Trophoblast cell (in vitro differentiated cells and primary cell): Measurements from ENCODE around the gene MRAS.

Source experiments
- DNase-seq, 2 donors: peaks; one replicate each; pipeline ENCODE4 v3.0.0-alpha.2; 2016
- H2AFZ ChIP-seq: 2 replicates; pipeline ENCODE4 v1.6.1; 2013; ENCODE audit warnings: low read length, moderate library complexity, mild to moderate bottlenecking; ENCODE audit not compliant: insufficient read depth, poor library complexity
- H2AK5ac ChIP-seq: 2 replicates; pipeline ENCODE4 v1.6.1; 2013; ENCODE audit warnings: mild to moderate bottlenecking, low read length
- H2BK120ac ChIP-seq: 2 replicates; pipeline ENCODE4 v1.6.1; 2013; ENCODE audit warnings: low read length, mild to moderate bottlenecking, moderate library complexity; ENCODE audit not compliant: insufficient read depth, poor library complexity
- H2BK12ac ChIP-seq: 2 replicates; pipeline ENCODE4 v1.6.1; 2013; ENCODE audit warnings: mild to moderate bottlenecking, low read length, moderate library complexity
- H2BK5ac ChIP-seq: 2 replicates; pipeline ENCODE4 v1.6.1; 2013; ENCODE audit warnings: low read length, low read depth, moderate library complexity, mild to moderate bottlenecking; ENCODE audit not compliant: poor library complexity
- H3K14ac ChIP-seq: 2 replicates; pipeline ENCODE4 v1.6.1; 2013; ENCODE audit warnings: mild to moderate bottlenecking, low read length
- H3K18ac ChIP-seq: 2 replicates; pipeline ENCODE4 v1.6.1; 2013; ENCODE audit warnings: mild to moderate bottlenecking, low read length
- H3K23ac ChIP-seq: 2 replicates; pipeline ENCODE4 v1.6.1; 2013; ENCODE audit warnings: low read length
- H3K27ac ChIP-seq: 2 replicates; pipeline ENCODE4 v1.5.1; 2013; ENCODE audit warnings: low read depth, mild to moderate bottlenecking, inconsistent platforms, low read length, moderate library complexity
- H3K27me3 ChIP-seq: 2 replicates; pipeline ENCODE4 v1.6.1; 2013; ENCODE audit warnings: inconsistent platforms, mild to moderate bottlenecking, low read length, moderate library complexity; ENCODE audit not compliant: insufficient read depth
- H3K36me3 ChIP-seq, 2 experiments: 1 replicate in 1 of 2; 2 replicates in 1 of 2; pipeline ENCODE4 v1.6.1; 2013; ENCODE audit warnings: low read length in 2 of 2, mild to moderate bottlenecking in 2 of 2, moderate library complexity in 1 of 2; ENCODE audit not compliant: insufficient read depth in 2 of 2, control insufficient read depth in 1 of 2
- H3K4ac ChIP-seq: 2 replicates; pipeline ENCODE4 v1.6.1; 2013; ENCODE audit warnings: low read depth, mild to moderate bottlenecking, low read length, moderate library complexity
- H3K4me1 ChIP-seq, 2 experiments: 1 replicate in 1 of 2; 2 replicates in 1 of 2; pipeline ENCODE4 v1.6.1; 2013; ENCODE audit warnings: low read length in 2 of 2, mild to moderate bottlenecking in 2 of 2, moderate library complexity in 1 of 2; ENCODE audit not compliant: insufficient read depth in 2 of 2, control insufficient read depth in 1 of 2
- H3K4me2 ChIP-seq: 2 replicates; pipeline ENCODE4 v1.6.1; 2013; ENCODE audit warnings: inconsistent platforms, mild to moderate bottlenecking, low read length, moderate library complexity
- H3K4me3 ChIP-seq: 2 replicates; pipeline ENCODE4 v1.5.1; 2013; ENCODE audit warnings: mild to moderate bottlenecking, low read depth, low read length, inconsistent platforms
- H3K79me1 ChIP-seq: one replicate; pipeline ENCODE4 v1.6.1; 2013; ENCODE audit warnings: low read length
- H3K79me2 ChIP-seq: 2 replicates; pipeline ENCODE4 v1.6.1; 2013; ENCODE audit warnings: low read length, mild to moderate bottlenecking; ENCODE audit not compliant: control insufficient read depth, insufficient read depth, poor library complexity
- H3K9ac ChIP-seq: 2 replicates; pipeline ENCODE4 v1.6.1; 2013; ENCODE audit warnings: mild to moderate bottlenecking, low read length
- H3K9me3 ChIP-seq: 2 replicates; pipeline ENCODE4 v1.6.1; 2013; ENCODE audit warnings: low read depth, mild to moderate bottlenecking, control low read depth, inconsistent platforms, low read length; ENCODE audit not compliant: insufficient read depth
- H4K12ac ChIP-seq: 2 replicates; pipeline ENCODE4 v1.6.1; 2013; ENCODE audit warnings: low read depth, mild to moderate bottlenecking, low read length, moderate library complexity
- H4K8ac ChIP-seq: 2 replicates; pipeline ENCODE4 v1.6.1; 2013; ENCODE audit warnings: low read depth, mild to moderate bottlenecking, low read length, moderate library complexity
- H4K91ac ChIP-seq: one replicate; pipeline ENCODE4 v1.6.1; 2013; ENCODE audit warnings: low read depth, mild to moderate bottlenecking, low read length, moderate library complexity
- WGBS: extraction: QIAGEN DNeasy Blood & Tissue Kit; methylation state at CpG from one replicate; pipeline ENCODE4 v1.1.7; 2013; ENCODE audit warnings: missing lambda C conversion rate; ENCODE audit not compliant: insufficient read length, insufficient coverage; ENCODE audit errors: extremely low coverage; 5-methylcytosine and 5-hydroxymethylcytosine counted together

The MRAS gene

DNA sequence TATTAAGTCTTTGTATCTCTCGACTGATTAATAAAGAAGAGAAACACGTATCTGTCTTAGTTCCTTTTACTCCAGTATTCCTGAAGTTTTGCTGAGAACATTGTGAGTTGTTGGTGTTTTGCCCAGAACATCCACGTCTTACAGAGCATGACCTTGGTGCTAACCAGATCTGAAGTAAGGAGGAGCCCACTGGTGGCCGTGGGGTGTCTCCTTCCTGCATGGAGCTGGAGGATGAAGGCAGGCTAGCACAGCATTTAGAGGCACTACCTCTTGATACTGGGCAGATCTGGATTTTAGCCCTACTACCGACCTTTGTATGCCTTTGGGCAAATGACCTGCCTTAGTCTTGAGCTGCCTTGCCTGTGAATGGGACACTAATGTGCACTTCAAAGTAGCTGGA lies 57.1 kb downstream of the MRAS start:
- no peaks in the 10 kb centered on the region for H3K79me2 ChIP-seq
- peaks cover 19 to 35% of the 10 kb centered on the region in 2 experiments for H3K36me3 ChIP-seq
- no peak overlapping the region for H3K14ac ChIP-seq
- no peaks in the 10 kb centered on the region for H3K79me1 ChIP-seq
- no peak overlapping the region for H2AK5ac ChIP-seq
- H2BK12ac ChIP-seq, result no peak overlapping the region
- no peak overlapping the region for H3K4me2 ChIP-seq
- no peak overlapping the region for H4K8ac ChIP-seq
- H4K12ac ChIP-seq, result no peak overlapping the region
- H3K23ac ChIP-seq, result no peak overlapping the region
- peaks cover 0 to 2% of the 10 kb centered on the region in 2 experiments for H3K4me1 ChIP-seq
- no peaks in the 10 kb centered on the region for H3K9me3 ChIP-seq
- no peak overlapping the region for H3K27ac ChIP-seq
- H4K91ac ChIP-seq, result no peak overlapping the region
- peaks cover 2% of the 10 kb centered on the region for H3K27me3 ChIP-seq
- no peak overlapping the region for H3K4ac ChIP-seq
- H3K18ac ChIP-seq, result no peak overlapping the region
- no peak overlapping the region for H3K4me3 ChIP-seq
- DNase-seq, result no peak
- H2BK120ac ChIP-seq, result no peak overlapping the region
- no CpG with 5 or more reads among the region's 5 CpGs for WGBS
- no peak overlapping the region for H2AFZ ChIP-seq
- no peak overlapping the region for H2BK5ac ChIP-seq
- H3K9ac ChIP-seq, result no peak overlapping the region

DNA sequence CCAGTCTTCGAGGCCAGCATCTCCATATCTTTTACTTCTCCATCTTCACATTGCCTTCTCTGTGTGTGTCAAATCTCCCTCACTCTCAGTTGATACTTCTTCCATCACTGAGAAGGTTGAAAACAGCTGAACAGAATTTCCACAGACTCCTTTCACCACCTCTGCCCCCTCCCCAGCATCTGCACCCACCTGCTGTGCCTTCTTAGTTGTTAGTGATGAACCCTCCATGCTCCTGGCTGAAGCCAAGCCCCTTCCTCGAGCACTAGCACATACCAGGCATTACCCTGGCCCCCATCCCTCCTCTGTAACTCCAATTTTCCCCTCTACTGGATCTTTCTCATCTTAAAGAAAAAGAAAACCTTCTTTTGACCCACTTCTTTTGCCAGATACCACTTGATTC lies 58.2 kb downstream of the MRAS start:
- Histone ChIP-seq H4K91ac (no peak overlapping the region), H3K36me3 (peaks cover 17 to 30% of the 10 kb centered on the region in 2 experiments), H3K79me1 (no peaks in the 10 kb centered on the region), H4K12ac (no peak overlapping the region), H3K27me3 (peaks cover 2% of the 10 kb centered on the region), H2AK5ac (no peak overlapping the region), H2BK5ac (no peak overlapping the region), H3K4me1 (peaks cover 0 to 2% of the 10 kb centered on the region in 2 experiments), H2AFZ (no peak overlapping the region), H2BK120ac (no peak overlapping the region), H3K23ac (no peak overlapping the region), H3K4ac (no peak overlapping the region), H3K18ac (no peak overlapping the region), H2BK12ac (no peak overlapping the region), H3K14ac (no peak overlapping the region), H3K4me2 (no peak overlapping the region), H3K9ac (no peak overlapping the region), H3K27ac (no peak overlapping the region), H3K4me3 (no peak overlapping the region), H3K79me2 (no peaks in the 10 kb centered on the region), H3K9me3 (peaks cover 1% of the 10 kb centered on the region), H4K8ac (no peak overlapping the region)
- no CpG with 5 or more reads among the region's 2 CpGs for WGBS
- DNase-seq, result no peak

- H4K12ac ChIP-seq, result no peak overlapping the region
- H3K4ac ChIP-seq, result no peak overlapping the region
- H3K14ac ChIP-seq, result no peak overlapping the region
- H3K27me3 ChIP-seq, result peaks cover 2% of the 10 kb centered on the region
- no peak overlapping the region for H2AFZ ChIP-seq
- H3K23ac ChIP-seq, result no peak overlapping the region
- no peaks in the 10 kb centered on the region for H3K4me1 ChIP-seq
- H2BK120ac ChIP-seq, result no peak overlapping the region
- no peak overlapping the region for H2BK12ac ChIP-seq
- peak; percentile 59 to 84 for DNase-seq
- H2AK5ac ChIP-seq, result no peak overlapping the region
- no peaks in the 10 kb centered on the region for H3K79me1 ChIP-seq
- H3K18ac ChIP-seq, result no peak overlapping the region
- H3K4me3 ChIP-seq, result no peak overlapping the region
- no peak overlapping the region for H3K9ac ChIP-seq
- H2BK5ac ChIP-seq, result no peak overlapping the region
- H3K9me3 ChIP-seq, result peaks cover 1% of the 10 kb centered on the region
- no peak overlapping the region for H4K8ac ChIP-seq
- H4K91ac ChIP-seq, result no peak overlapping the region
- H3K4me2 ChIP-seq, result no peak overlapping the region
- H3K27ac ChIP-seq, result no peak overlapping the region
- H3K79me2 ChIP-seq, result no peaks in the 10 kb centered on the region
- H3K36me3 ChIP-seq, result peaks cover 13 to 26% of the 10 kb centered on the region in 2 experiments
- WGBS, result no CpG with 5 or more reads among the region's 3 CpGs
Observed at GRCh38 chr3:138407236-138407907, 59.0 kb downstream of the MRAS start.

DNA sequence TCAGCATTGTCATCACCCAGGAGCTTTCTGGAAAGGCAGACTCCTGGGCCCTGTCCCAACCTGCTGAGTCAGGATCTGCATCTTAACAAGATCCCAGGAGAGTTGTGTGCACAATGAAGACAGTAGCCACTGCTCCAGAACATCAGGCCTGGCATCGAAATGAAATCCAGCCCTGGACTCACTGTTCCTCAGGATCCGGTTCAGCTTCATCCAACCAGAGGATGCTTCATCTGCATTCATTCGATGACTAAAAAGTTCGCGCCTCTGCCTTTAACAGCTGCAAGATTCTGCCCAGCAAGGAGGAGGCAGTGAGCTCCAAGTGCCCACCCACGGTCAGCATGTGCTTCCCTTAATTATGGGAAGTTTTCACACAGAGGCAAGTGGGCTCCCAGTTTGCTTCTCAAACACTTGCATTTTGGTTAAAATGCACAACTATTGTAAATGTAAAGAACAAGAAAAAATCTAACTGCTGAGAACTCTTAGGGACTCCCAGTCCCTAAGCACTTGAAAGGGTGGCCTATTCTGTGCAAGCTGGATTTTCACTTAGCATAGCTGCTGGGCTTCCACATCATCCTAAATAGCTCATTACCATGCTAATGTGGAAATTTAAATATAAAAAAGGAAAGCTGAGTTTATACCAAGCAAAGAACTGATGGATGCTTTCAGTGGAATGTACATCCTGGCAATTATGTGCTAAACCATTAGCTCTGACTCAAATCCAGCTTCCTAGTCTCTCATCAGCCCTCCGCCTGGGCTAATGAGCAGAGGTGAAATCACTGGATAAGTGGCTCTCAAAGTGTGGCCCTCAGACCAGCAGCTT lies 60.6 kb downstream of the MRAS start:
- peaks cover 9 to 17% of the 10 kb centered on the region in 2 experiments for H3K36me3 ChIP-seq
- H3K9me3 ChIP-seq, result peaks cover 1% of the 10 kb centered on the region
- no peak overlapping the region for H4K8ac ChIP-seq
- H2BK120ac ChIP-seq, result no peak overlapping the region
- no peak overlapping the region for H2BK12ac ChIP-seq
- H3K79me2 ChIP-seq, result no peaks in the 10 kb centered on the region
- no CpG with 5 or more reads among the region's 7 CpGs for WGBS
- DNase-seq, result no peak
- no peak overlapping the region for H4K91ac ChIP-seq
- no peak overlapping the region for H3K23ac ChIP-seq
- H2AFZ ChIP-seq, result no peak overlapping the region
- no peaks in the 10 kb centered on the region for H3K79me1 ChIP-seq
- no peak overlapping the region for H4K12ac ChIP-seq
- H2BK5ac ChIP-seq, result no peak overlapping the region
- no peaks in the 10 kb centered on the region for H3K4me1 ChIP-seq
- H3K9ac ChIP-seq, result no peak overlapping the region
- no peak overlapping the region for H3K27ac ChIP-seq
- H3K4me3 ChIP-seq, result no peak overlapping the region
- H3K4ac ChIP-seq, result no peak overlapping the region
- no peak overlapping the region for H3K18ac ChIP-seq
- no peak overlapping the region for H2AK5ac ChIP-seq
- no peak overlapping the region for H3K4me2 ChIP-seq
- H3K27me3 ChIP-seq, result peaks cover 2% of the 10 kb centered on the region
- H3K14ac ChIP-seq, result no peak overlapping the region
